Urinary bladder (tissue), 4 donors: ENCODE measurements around the gene SSTR3. TPM values are rescaled to one million over a fixed set of nuclear protein-coding genes. Genes with fewer than 3 reads are reported as not detected.

ENCODE experiments used
- DNase-seq: peaks from one replicate; pipeline ENCODE4 v3.0.0-alpha.2; 2015; ENCODE audit errors: extremely low spot score
- H3K27ac ChIP-seq: one replicate; pipeline ENCODE4 v1.5.1; 2013; ENCODE audit warnings: low read depth, mild to moderate bottlenecking, moderate library complexity
- H3K36me3 ChIP-seq: one replicate; pipeline ENCODE4 v1.6.1; 2013; ENCODE audit warnings: mild to moderate bottlenecking, moderate library complexity; ENCODE audit not compliant: insufficient read depth
- H3K4me1 ChIP-seq: one replicate; pipeline ENCODE4 v1.6.1; 2013; ENCODE audit warnings: mild to moderate bottlenecking, moderate library complexity; ENCODE audit not compliant: insufficient read depth
- H3K4me3 ChIP-seq: one replicate; pipeline ENCODE4 v1.5.1; 2013; ENCODE audit warnings: low read depth, low read length
- WGBS: extraction: QIAGEN DNeasy Blood & Tissue Kit; methylation state at CpG from one replicate; pipeline ENCODE4 v1.1.7; 2013; 5-methylcytosine and 5-hydroxymethylcytosine counted together
- polyA plus RNA-seq: library from polyadenylated mRNA; stranded (reverse); fragments of 200-250 nt; gene quantifications from one replicate; pipeline ENCODE4 v1.2.3, GENCODE V29; 2013
- total RNA-seq: library from RNA; depleted of rRNA; stranded (reverse); fragments of >200 nt; gene quantifications from one replicate; pipeline ENCODE4 v1.2.3, GENCODE V29; 2014
- donor health status: healthy with polysubstance abuse.
- donor health status: healthy.

SSTR3 gene
- total and polyA plus RNA-seq, 2 donors = not detected

DNA sequence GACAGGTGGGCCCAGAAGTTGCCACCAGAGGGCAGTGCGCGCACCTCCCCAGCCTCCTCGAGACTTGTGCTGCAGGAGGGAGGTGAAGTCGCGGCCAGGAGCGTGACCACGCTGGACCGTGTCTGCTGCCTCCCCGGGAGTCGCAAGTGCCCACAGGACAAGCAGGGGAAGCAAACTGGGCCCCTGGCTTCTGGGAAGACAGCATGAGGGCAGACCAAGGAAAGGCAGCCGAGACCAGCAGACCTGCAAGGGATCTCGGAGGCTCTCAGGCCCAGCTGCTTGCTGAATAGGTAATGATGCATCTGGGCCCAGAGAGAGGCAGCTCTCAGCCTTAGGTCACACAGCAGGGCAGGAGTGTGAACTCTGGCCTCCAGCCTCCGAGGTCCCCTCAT lies 45.6 kb downstream of the SSTR3 start:
- Histone ChIP-seq H3K4me3 (no peak overlapping the region), H3K27ac (no peak overlapping the region), H3K4me1 (no peaks in the 10 kb centered on the region), H3K36me3 (no peaks in the 10 kb centered on the region)
- DNase-seq = peak; percentile 25
- 17% methylated on average over 13 of the region's 13 CpGs for WGBS

DNA sequence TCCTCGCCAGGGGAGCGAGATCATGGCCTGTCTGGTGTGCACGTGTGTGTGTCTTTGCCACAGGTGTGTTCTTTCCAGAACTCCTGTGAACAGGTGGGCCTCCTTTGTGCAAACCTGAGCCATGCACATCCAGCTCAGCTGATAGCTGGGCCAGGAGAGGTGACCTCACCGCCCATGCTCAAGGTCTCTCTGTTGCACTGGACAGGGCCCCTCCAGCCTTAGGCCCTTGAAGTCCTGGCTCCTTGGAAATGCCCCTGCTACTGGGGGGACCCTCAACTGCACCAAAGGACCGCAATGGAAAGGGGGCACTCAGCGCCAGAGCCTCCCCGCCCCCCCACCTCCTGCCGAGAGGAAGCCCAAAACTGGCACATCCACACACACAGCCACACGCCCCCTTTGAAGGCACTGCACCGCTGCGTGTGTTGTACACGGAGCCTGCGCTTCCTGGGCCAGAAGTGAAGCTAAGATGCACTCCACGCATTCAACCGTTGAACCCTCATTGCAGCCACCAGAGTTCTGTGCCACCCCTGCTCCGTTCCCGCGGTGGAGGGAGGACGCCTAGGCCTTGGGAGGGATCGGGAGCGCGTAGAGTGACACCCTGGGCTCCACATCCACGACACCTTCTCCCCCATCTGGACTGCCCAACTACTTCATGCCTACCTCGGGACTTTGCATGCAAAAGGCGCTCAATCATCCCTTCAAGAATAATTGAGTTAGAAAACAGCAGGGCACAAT lies 46.2 kb downstream of the SSTR3 start:
- Histone ChIP-seq H3K36me3 (no peaks in the 10 kb centered on the region), H3K4me1 (no peaks in the 10 kb centered on the region), H3K27ac (no peak overlapping the region), H3K4me3 (no peak overlapping the region)
- DNase-seq = no peak
- 63% methylated on average over 25 of the region's 25 CpGs for WGBS

DNA sequence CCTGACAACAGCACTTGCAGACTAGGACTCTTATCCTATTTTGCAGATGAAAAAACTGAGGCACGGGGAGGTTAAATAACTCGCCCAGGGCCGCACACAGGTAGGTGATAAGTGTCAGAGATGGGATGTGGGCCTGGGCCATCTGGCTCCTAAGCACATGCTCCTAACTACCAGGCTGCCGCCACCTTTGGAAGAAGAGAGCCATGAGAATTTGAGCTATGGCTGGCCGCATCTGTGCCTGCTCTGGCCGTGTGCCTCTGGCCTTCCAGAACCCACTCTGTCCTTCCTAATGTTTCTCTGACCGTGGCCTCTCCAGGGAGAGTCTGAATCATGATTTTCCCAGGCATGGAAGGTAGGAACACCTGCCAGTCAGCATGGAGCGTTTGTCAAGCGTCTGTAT lies 47.2 kb downstream of the SSTR3 start:
- no peak overlapping the region for H3K27ac ChIP-seq
- H3K4me3 ChIP-seq = no peak overlapping the region
- WGBS = 84% methylated on average over 9 of the region's 9 CpGs
- no peaks in the 10 kb centered on the region for H3K36me3 ChIP-seq
- DNase-seq = no peak
- H3K4me1 ChIP-seq = no peaks in the 10 kb centered on the region

DNA sequence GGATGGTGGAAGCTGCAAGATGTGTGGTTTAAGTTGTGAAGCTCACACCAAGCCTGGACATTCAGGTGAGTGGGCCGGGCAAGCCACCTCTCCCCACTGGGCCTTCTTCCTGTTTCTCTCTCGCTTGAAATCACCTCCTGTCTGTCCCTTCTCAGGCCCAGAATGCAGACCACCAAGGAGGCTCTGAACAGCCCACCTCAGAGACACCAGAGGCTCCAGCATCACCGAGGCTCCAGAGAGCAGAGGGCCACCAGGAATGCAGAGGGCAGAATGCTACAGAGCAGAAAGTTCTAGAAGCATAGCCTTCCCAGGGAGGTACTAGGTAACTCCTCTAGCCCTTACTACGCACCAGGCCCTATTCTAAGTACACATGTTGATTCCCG lies 47.8 kb downstream of the SSTR3 start:
- WGBS = 67% methylated on average over 5 of the region's 5 CpGs
- H3K27ac ChIP-seq = no peak overlapping the region
- H3K4me3 ChIP-seq = no peak overlapping the region

DNA sequence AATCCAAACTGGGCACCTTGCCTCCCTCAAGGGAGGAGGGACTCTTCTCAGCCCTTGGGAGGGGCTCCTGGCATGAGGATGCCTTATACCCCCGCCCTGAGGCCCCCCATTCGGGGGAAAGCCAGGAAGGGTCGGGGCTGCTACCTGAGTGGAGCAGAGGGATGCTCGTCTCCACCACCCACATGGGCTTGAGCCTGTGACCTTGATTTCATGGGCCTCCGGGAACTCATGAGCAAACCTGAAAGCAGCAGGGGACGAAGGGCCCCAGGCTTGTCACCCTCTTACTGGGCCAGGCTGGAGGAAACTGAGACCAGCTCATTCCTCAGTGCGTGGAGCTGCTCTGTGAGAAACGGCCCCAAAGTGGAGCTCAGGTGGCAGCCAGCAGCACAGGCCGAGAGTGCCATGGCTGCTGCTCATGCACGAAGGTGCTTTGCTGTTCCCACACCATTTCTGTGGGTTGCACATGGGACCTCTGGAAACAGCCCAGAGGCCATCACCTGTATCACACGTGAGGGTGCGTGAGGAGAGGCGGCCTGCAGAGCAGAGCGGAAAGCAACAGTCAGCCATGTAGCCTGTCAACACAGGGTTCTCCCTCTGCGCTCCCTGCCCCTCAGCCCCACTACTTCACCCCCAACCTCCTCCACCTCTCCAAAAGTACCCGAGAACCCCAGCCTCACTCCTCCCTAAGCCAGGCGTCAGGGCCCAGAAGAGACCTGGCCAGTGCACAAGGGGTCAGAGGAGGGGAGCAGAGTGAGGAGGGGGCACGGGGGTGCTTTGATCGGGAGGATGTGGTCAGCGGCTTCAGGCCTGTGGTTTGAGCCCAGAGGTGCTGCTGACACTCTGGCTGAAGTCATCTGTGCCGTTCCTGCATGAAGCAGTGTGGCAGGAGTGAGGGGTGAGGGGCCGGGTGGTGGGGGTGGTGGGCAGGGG lies 48.4 kb downstream of the SSTR3 start:
- no peak overlapping the region for H3K27ac ChIP-seq
- no peak for DNase-seq
- WGBS = 82% methylated on average over 22 of the region's 22 CpGs
- H3K36me3 ChIP-seq = no peaks in the 10 kb centered on the region
- no peak overlapping the region for H3K4me3 ChIP-seq
- no peaks in the 10 kb centered on the region for H3K4me1 ChIP-seq

More for the DNA sequence above, 47.8 kb downstream of the SSTR3 start:
- H3K4me1 ChIP-seq = no peaks in the 10 kb centered on the region
- H3K36me3 ChIP-seq = no peaks in the 10 kb centered on the region
- no peak for DNase-seq

DNA sequence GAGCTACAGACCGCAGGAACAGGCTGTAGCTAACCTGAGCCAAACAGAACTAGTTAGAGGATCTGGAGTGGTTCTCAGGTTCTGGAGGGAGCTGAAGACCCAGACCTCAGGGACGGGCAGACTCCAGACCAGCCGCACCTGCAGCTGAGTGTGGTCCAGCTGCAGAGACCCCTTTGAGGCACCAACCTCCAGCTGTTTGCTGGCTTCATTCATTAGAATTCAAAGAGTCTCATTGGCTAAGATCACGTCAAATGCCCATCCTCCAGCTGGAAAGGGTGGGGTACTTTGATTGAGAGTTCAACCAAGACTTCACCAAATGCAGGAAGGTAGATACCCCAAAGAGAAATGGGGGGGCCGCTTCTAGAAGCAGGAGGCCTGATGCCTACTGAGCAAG lies 49.2 kb downstream of the SSTR3 start:
- 81% methylated on average over 5 of the region's 5 CpGs for WGBS
- Histone ChIP-seq H3K36me3 (no peaks in the 10 kb centered on the region), H3K27ac (no peak overlapping the region), H3K4me3 (no peak overlapping the region), H3K4me1 (no peaks in the 10 kb centered on the region)
- no peak for DNase-seq

DNA sequence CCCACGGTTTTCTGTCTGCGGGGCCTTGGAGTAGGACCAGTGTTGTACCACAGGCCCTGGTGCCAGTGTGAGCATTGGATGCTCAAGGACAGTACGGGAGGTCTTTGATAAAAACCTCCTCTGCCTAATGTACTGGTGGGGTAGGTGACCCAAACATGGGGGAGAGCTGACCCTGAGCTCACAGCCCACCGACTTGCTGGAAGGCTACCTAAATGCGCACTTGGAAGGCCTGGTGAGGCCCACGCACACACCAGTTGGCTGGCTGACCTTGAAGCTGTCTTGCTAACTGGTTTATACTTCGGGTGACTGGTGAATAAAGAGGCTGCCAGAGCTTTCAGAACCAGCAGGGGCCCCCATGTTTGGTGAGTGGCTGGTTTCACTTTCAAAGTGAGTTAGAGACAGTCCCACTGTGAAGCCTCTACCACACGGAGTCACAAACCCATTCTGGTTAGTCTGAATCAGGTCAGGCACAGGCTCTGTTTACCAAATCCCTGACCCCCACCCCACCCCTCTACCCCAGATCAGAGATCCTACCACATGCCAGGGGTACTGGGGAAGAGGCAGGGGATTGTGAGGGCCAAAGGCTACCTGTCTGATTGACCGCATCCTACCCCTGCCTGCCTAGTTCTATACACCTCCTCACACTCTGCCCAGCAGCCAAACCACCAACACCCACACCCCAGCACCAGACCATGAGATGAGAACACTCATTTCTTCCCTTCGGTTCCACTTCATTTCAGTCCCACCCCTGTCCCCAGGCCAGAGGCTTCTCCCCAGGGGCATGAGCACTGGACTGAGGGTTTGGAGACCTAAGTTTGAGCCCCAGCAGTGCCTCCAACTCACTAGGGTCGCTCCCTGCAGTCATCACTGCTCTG lies 49.8 kb downstream of the SSTR3 start:
- 81% methylated on average over 11 of the region's 11 CpGs for WGBS
- no peak for DNase-seq
- no peak overlapping the region for H3K27ac ChIP-seq

DNA sequence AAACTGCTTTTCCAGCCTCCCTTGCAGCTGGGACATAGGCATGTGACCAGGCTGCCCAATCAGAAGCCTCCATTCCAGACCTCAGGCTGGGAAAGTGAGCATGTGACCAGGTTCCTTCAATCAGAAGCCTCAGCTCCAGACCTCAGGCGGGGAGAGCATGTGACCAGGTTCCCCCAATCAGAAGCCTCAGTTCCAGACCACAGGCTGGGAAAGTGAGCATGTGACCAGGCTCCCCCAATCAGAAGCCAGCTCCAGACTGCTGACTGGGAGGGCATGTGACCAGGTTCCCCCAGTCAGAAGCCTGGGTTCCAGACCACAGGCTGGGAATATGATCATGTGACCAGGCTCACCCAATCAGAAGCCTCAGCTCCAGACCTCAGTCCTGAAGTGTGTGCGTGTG lies 50.8 kb downstream of the SSTR3 start:
- no peak for DNase-seq
- WGBS = 100% methylated on average over 2 of the region's 2 CpGs
- Histone ChIP-seq H3K27ac (no peak overlapping the region), H3K4me3 (no peak overlapping the region), H3K36me3 (no peaks in the 10 kb centered on the region), H3K4me1 (no peaks in the 10 kb centered on the region)

More for the DNA sequence above, 49.8 kb downstream of the SSTR3 start:
- no peaks in the 10 kb centered on the region for H3K4me1 ChIP-seq
- H3K36me3 ChIP-seq = no peaks in the 10 kb centered on the region
- no peak overlapping the region for H3K4me3 ChIP-seq

DNA sequence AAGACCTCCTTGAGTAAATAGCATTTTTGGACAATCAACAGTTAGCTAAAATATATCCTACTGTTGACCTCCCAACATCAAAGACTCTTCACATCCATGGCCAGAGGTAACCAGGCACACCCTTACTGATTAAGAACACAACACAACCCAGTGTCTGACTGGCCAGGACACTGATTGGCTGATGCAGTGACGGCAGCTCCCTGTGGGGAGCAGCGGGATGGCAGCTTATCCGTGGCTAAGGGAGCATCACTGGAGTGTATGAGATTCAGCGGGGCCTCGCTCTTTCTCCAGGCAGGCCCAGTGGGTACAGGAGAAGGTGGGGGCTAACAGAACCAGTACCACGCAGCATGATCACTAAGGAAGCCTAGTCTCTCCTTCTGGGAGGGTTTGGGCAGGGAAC lies 52.2 kb downstream of the SSTR3 start:
- no peaks in the 10 kb centered on the region for H3K4me1 ChIP-seq
- no peak overlapping the region for H3K4me3 ChIP-seq
- no peak for DNase-seq
- H3K36me3 ChIP-seq = no peaks in the 10 kb centered on the region
- 57% methylated on average over 6 of the region's 6 CpGs for WGBS
- no peak overlapping the region for H3K27ac ChIP-seq

DNA sequence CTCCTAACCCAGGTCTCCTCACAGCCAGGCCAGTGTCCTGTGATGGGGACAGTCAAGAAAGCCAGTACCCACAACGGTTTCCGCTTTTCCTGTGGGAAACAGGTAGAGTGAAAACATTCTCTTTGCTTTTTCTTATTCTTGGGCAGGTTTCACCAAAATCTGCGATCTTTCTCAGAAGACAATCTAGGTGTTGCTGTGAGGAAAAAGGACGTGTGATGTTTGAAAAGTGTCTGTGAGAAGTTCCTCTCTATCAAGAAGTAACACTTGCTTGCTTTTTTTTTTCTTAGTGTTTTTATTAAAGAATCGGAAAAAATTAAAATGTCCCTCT lies 53.4 kb downstream of the SSTR3 start:
- no peak overlapping the region for H3K4me3 ChIP-seq
- H3K27ac ChIP-seq = no peak overlapping the region
- no peaks in the 10 kb centered on the region for H3K36me3 ChIP-seq
- DNase-seq = no peak
- 81% methylated on average over 5 of the region's 5 CpGs for WGBS
- no peaks in the 10 kb centered on the region for H3K4me1 ChIP-seq

DNA sequence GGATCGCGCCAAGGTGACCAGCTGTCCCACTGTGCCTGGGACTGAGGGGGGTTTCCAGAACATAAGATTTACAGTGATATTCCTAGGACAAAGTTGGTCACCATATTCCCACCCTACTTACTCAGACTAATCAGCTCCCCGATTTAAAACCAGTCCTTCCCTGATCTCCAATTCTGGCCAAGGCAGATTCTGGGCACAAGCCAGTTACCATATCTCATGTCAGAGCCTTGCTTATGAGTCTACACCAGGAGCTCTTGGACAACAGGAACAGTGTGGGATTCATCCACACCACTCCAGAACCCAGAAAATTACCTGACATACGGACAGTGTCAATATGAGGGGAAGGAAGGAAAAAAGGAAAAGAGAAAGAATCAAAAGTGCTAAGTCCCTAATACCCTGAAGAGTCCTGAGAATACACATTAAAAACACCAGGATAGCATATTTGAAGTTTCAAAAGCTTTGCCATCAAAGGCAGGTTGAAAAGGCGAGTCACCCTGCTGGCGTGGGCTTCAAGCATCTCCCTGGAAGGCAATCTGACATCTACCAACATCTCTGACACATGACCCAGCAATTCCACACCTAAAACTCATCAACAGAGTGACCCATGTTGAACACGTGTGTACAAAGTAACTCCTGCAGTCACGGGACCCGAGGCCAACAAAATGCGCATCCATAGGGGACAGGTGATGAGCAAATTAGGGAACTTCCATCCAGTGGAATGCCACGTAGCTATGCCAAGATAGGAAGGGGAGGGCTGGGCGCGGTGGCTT lies 54.6 kb downstream of the SSTR3 start:
- WGBS = 72% methylated on average over 13 of the region's 13 CpGs
- Histone ChIP-seq H3K36me3 (no peaks in the 10 kb centered on the region), H3K4me3 (no peak overlapping the region), H3K4me1 (no peaks in the 10 kb centered on the region), H3K27ac (no peak overlapping the region)
- DNase-seq = no peak

DNA sequence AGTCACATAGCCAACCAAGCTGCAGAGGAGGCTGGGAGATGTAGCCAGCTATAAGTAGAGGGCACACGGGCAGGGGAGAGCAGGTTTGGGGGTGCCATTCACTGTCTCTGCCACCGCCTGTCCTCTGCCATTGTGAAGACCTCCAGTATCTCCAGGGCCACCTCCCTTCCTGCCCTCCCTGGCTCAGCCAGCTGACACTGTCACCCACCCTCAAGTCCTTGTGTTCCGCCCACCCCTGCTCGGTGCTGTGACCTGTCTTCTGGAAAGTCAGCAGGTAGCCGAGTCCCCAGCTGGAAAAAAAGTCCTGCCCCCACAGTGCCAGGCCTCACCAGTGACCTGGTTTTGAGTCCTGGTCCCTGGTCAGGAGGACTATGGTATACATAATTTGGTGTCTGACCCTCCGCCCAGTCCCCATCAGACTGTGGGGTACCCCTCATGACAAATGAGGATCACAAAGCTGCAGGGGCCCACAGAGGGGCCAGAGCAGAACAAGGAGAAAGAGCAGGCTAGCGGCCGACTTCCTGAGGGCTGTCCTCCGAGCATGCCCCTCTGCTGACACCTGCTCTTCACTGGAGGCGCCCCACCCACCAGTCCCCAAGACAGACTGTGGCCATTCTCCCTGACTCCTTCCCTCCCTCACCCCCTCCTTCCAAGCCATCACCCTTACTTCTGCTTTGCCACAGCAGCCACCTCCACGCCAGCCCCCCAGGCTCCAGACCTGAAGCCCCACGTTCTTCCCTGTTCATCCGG lies 55.4 kb downstream of the SSTR3 start:
- WGBS = 74% methylated on average over 13 of the region's 13 CpGs
- no peak overlapping the region for H3K4me3 ChIP-seq
- DNase-seq = no peak
- H3K27ac ChIP-seq = no peak overlapping the region
- no peaks in the 10 kb centered on the region for H3K36me3 ChIP-seq
- no peaks in the 10 kb centered on the region for H3K4me1 ChIP-seq
